Naive thymus-derived CD8-positive, alpha-beta T cell (primary cell): ENCODE results near the gene CCNY. TPM values are rescaled to one million over a fixed set of nuclear protein-coding genes. Genes with fewer than 3 reads are reported as not detected.
A peak's percentile ranks its signal among the peaks of the same experiment; 100 is the strongest.

Experiments used
- ATAC-seq, 2 donors: fragments of 150-1000 bp; cut with Tn5 transposase in 1 of 2; sonication (Bioruptor Pico), chemical (Tn5 transposase) in 1 of 2; 1 replicate in 1 of 2; 2 replicates in 1 of 2; pipeline ENCODE4 v1.10.0; 2021; ENCODE audit warnings: mild to moderate bottlenecking in 2 of 2, moderate library complexity in 2 of 2
- POLR2A ChIA-PET: fragments of 350-600 bp; sonication (Branson Sonifier 250); formaldehyde crosslinking; loops from one replicate; lab custom pipeline; 2021; ENCODE audit warnings: antibody characterized with exemption; lab: Charles Lee
- DNase-seq, 10 donors: peaks; one replicate each; pipeline versions ENCODE4 v3.0.0 to v3.0.0-alpha.2; 2020 to 2022
- H3K27ac Mint-ChIP-seq, 10 donors: one replicate each; pipeline ENCODE4 v1.8.0; 2020 to 2022; ENCODE audit warnings: mild to moderate bottlenecking in 10 of 10, mixed read lengths in 10 of 10, moderate library complexity in 4 of 10, inconsistent platforms in 1 of 10
- H3K27me3 Mint-ChIP-seq, 5 donors: one replicate each; pipeline ENCODE4 v1.8.0; 2021 to 2022; ENCODE audit warnings: mixed read lengths in 5 of 5
- H3K36me3 Mint-ChIP-seq, 3 donors: one replicate each; pipeline ENCODE4 v1.8.0; 2020 to 2022; ENCODE audit warnings: mixed read lengths in 3 of 3, mild to moderate bottlenecking in 2 of 3, inconsistent platforms in 1 of 3
- H3K4me1 Mint-ChIP-seq, 4 donors: one replicate each; pipeline ENCODE4 v1.8.0; 2021 to 2022; ENCODE audit warnings: mixed read lengths in 4 of 4
- H3K4me3 Mint-ChIP-seq, 10 donors: one replicate each; pipeline ENCODE4 v1.8.0; 2020 to 2022; ENCODE audit warnings: mild to moderate bottlenecking in 10 of 10, mixed read lengths in 10 of 10, moderate library complexity in 6 of 10, inconsistent platforms in 1 of 10
- H3K9me3 Mint-ChIP-seq, 9 donors: one replicate each; pipeline ENCODE4 v1.8.0; 2020 to 2022; ENCODE audit warnings: mixed read lengths in 9 of 9, mild to moderate bottlenecking in 3 of 9, inconsistent platforms in 1 of 9, moderate library complexity in 1 of 9
- polyA plus RNA-seq, 3 donors: library from polyadenylated mRNA; unstranded; fragments of 300-500 nt; fragmentation: Illumina TruSeq; gene quantifications; one replicate each; pipeline ENCODE4 v1.2.3, GENCODE V29; 2021
- total RNA-seq, 8 experiments: library from RNA in 2 of 8; stranded (reverse) in 2 of 8; gene quantifications; one replicate each; pipeline ENCODE4 v1.2.3 and lab custom pipeline; 2021 to 2026

The CCNY gene
- total and polyA plus RNA-seq, 5 experiments from 2014 or later: 11.0 to 78.6 (median 25.5) TPM

DNA sequence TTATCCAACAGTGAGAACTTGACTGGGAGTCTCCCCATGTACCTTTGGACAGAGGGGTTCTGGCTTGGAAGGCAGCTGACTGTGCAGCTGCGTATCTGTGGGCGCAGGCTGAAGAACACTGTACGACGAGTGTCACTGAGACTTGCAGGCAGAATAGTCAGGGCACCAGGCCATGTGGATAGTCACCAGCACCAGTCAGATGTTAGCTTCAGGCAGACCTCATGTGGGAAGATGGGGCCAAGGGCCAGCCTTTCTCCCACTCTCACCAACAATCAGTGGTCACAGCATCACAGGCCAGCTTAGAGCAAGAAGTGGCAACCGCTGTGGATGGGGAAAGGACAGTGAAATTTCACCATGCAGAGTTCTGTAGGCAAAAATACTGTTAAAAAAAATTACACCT is 225.4 kb downstream of the CCNY start:
- Mint-ChIP-seq H3K36me3 (peaks cover 10 to 51% (median 22%) of the 10 kb centered on the region in 3 donors), H3K4me3 (no peak overlapping the region), H3K27me3 (no peaks in the 10 kb centered on the region), H3K9me3 (no peaks in the 10 kb centered on the region), H3K27ac (peak overlapping the region in 5 of 10 donors; percentile 10 to 81 (median 47)), H3K4me1 (peaks cover 11 to 18% (median 15%) of the 10 kb centered on the region in 4 donors)
- POLR2A ChIA-PET: no interaction called here
- no peak for DNase-seq
- ATAC-seq: no peak

- no peak for ATAC-seq
- Mint-ChIP-seq H3K27ac (peak overlapping the region in 4 of 10 donors; percentile 1 to 10 (median 7)), H3K36me3 (peaks cover 10 to 54% (median 23%) of the 10 kb centered on the region in 3 donors), H3K27me3 (no peaks in the 10 kb centered on the region), H3K4me3 (no peak overlapping the region), H3K9me3 (no peaks in the 10 kb centered on the region), H3K4me1 (peaks cover 11 to 18% (median 15%) of the 10 kb centered on the region in 4 donors)
- POLR2A ChIA-PET: no interaction called here
- DNase-seq: no peak
Observed at GRCh38 chr10:35562427-35562826, 226.1 kb downstream of the CCNY start.

DNA sequence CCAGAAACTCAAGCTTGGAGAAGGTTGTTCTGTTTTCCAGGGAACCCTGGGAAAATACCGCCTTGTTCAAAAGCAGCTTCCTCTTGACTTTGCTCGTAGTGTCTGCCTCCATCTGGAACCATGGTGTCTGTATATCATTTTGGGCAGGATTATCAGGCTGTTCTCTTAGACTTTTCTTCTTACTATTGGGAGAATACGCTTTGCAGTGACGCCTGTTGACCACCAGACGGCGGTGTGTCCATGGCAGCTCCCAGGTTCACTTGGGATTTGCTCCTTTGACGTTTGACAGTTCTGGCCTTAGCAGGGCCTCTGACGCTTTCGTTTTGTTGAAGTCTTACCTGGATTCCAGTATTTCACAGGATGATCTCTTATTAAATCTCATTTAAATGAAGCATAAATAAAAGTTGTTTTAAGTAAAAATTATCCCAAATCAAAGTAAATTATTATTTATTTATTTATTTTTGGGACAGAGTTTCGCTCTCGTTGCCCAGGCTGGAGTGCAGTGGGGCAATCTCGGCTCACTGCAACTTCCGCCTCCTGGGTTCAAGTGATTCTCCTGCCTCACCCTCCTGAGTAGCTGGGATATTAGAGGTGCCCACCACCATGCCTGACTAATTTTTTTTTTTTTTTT is 227.1 kb downstream of the CCNY start:
- Mint-ChIP-seq H3K9me3 (no peaks in the 10 kb centered on the region), H3K36me3 (peaks cover 10 to 54% (median 25%) of the 10 kb centered on the region in 3 donors), H3K4me3 (no peak overlapping the region), H3K4me1 (peaks cover 11 to 18% (median 13%) of the 10 kb centered on the region in 4 donors), H3K27ac (peak overlapping the region in 2 of 10 donors; percentile 68 to 85), H3K27me3 (no peaks in the 10 kb centered on the region)
- POLR2A ChIA-PET: no interaction called here
- ATAC-seq (peak in 1 of 2 donors; percentile 47), DNase-seq (peak in 8 of 10 donors; percentile 4 to 43 (median 28))

DNA sequence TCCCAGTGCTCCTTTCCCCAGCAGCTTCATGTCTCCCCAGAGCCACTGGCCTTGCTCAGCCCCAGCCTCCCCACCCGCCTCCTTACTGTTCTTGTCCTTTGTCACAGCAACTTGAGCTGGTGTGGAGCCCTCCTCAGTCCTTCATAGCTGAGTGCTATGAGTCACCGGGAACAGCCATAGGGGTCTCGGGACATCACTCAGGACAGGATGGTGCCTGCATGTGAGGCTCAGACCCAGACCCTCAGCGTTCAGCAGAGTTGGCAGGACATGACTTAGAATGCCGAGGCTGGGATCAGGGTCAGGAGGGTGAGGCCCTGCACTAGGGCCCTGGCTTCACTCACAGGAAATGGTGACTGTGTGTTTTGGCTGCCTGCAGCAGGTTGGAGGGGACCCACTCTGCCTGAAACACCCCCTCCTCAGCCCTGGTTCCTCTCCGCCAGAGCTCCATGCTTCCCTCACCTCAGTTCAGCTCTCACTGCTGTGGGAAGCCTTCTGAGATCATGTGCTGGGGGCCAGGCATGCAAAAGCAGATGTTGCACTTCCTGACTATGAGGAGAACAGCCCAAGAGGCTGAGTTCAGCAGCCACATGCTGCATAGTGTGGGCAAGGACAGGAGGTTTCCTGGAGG is 228.1 kb downstream of the CCNY start:
- Mint-ChIP-seq H3K27ac (peak overlapping the region in 6 of 10 donors; percentile 34 to 77 (median 66)), H3K27me3 (no peaks in the 10 kb centered on the region), H3K36me3 (peaks cover 10 to 54% (median 33%) of the 10 kb centered on the region in 3 donors), H3K4me3 (no peak overlapping the region), H3K4me1 (peaks cover 6 to 13% (median 11%) of the 10 kb centered on the region in 4 donors), H3K9me3 (no peaks in the 10 kb centered on the region)
- ATAC-seq (peak in 1 of 2 donors; percentile 27), DNase-seq (no peak)
- POLR2A ChIA-PET: no interaction called here

GRCh38 chr10:35565602-35566081 is 229.3 kb downstream of the CCNY start:
- DNase-seq (no peak), ATAC-seq (no peak)
- Mint-ChIP-seq H3K36me3 (peaks cover 10 to 55% (median 35%) of the 10 kb centered on the region in 3 donors), H3K4me3 (no peak overlapping the region), H3K4me1 (peaks cover 6 to 13% (median 9%) of the 10 kb centered on the region in 4 donors), H3K27ac (peak overlapping the region in 4 of 10 donors; percentile 38 to 51 (median 44)), H3K27me3 (no peaks in the 10 kb centered on the region), H3K9me3 (no peaks in the 10 kb centered on the region)
- POLR2A ChIA-PET: no interaction called here

GRCh38 chr10:35567951-35568350 is 231.6 kb downstream of the CCNY start:
- DNase-seq: no peak
- Mint-ChIP-seq H3K36me3 (peaks cover 11 to 73% (median 39%) of the 10 kb centered on the region in 3 donors), H3K4me1 (peaks cover 5 to 13% (median 7%) of the 10 kb centered on the region in 4 donors), H3K27ac (peak overlapping the region in 1 of 10 donors; percentile 4), H3K27me3 (no peaks in the 10 kb centered on the region), H3K4me3 (no peak overlapping the region), H3K9me3 (no peaks in the 10 kb centered on the region)
- POLR2A ChIA-PET: no interaction called here
- ATAC-seq: no peak

- Mint-ChIP-seq H3K4me1 (peaks cover 0 to 10% (median 4%) of the 10 kb centered on the region in 4 donors), H3K27me3 (no peaks in the 10 kb centered on the region), H3K27ac (peak overlapping the region in 3 of 10 donors; percentile 4 to 24 (median 10)), H3K36me3 (peaks cover 11 to 75% (median 44%) of the 10 kb centered on the region in 3 donors), H3K4me3 (no peak overlapping the region), H3K9me3 (no peaks in the 10 kb centered on the region)
- ATAC-seq (no peak), DNase-seq (no peak)
- POLR2A ChIA-PET: no interaction called here
Observed at GRCh38 chr10:35568483-35569015, 232.2 kb downstream of the CCNY start.

DNA sequence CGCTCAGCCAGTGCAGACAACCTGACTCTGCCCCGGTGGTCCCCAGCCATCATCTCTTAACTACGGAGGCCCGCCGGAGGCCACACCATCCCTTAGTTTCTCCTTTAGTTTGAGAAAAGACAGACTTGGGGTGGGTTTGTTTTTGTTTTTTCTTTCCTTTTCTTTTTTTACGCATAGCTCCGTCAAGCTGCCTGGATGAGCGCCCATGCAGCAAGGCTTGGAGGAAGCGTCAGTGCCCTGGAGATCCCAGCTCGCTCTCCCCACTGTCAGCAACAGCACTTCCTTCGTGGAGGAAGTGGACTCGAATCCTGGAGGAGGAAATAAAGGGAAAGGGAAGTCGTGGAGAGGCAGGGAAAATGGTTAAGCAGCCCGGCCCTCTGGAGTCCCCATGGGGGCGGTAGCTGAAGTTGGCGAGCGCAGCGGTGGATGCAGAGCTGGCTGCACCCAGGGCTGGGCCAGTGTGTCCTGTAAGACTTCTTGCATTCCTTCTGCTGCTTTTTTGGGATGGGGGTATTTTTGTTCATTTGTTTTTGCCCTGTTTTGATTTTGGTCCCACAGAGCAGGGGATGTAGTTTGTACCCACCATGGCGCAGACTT is 232.9 kb downstream of the CCNY start:
- POLR2A ChIA-PET: no interaction called here
- H3K4me1 Mint-ChIP-seq: peaks cover 0 to 9% (median 3%) of the 10 kb centered on the region in 4 donors
- no peak for DNase-seq
- no peak overlapping the region for H3K4me3 Mint-ChIP-seq
- no peaks in the 10 kb centered on the region for H3K27me3 Mint-ChIP-seq
- H3K27ac Mint-ChIP-seq: peak overlapping the region in 2 of 10 donors; percentile 31 to 42
- peaks cover 18 to 80% (median 51%) of the 10 kb centered on the region in 3 donors for H3K36me3 Mint-ChIP-seq
- H3K9me3 Mint-ChIP-seq: no peaks in the 10 kb centered on the region
- ATAC-seq: no peak

DNA sequence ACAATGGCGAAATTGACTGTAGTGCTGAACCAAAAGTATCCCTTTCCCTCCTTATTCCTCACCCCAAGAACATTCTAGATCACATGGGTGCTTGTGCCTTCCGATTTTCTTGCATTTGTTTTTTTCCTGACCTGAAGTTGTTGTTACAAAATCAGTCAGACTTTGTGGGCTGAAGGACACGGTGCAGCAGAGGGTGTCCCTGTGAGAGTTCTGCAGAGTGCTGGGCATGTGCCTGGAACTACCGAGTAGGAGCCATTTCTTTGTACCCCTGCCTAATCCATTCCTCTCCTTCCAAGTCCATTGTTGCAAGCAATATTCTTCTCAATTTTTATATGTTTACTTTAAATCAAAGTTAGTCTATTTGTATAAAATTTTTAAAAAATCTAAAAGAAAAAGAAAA is 233.5 kb downstream of the CCNY start:
- H3K9me3 Mint-ChIP-seq: no peaks in the 10 kb centered on the region
- POLR2A ChIA-PET: no interaction called here
- H3K4me1 Mint-ChIP-seq: peaks cover 0 to 3% (median 0%) of the 10 kb centered on the region in 4 donors
- H3K36me3 Mint-ChIP-seq: peaks cover 21 to 87% (median 57%) of the 10 kb centered on the region in 3 donors
- ATAC-seq (no peak), DNase-seq (no peak)
- H3K4me3 Mint-ChIP-seq: no peak overlapping the region
- H3K27me3 Mint-ChIP-seq: no peaks in the 10 kb centered on the region
- peak overlapping the region in 3 of 10 donors; percentile 18 to 53 (median 44) for H3K27ac Mint-ChIP-seq

DNA sequence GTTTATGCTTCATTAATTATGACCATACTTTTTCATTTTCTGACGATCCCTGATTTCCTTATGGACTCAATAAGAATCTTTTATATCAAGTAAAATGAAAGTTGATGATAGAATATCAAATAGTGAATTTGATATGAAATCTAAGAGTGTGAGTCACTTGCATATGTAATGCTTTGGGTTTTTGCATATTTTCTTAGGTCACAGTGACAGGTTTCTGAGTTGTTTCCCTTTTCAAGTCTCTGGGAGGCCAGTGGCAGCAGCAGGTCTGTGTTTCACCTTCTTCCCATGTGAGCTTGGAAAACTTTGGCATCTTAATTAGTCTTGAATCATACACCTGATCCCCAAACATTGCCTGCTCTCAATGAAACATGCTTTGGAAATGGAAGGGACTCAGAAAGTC is 234.1 kb downstream of the CCNY start:
- no peak overlapping the region for H3K27ac Mint-ChIP-seq
- H3K36me3 Mint-ChIP-seq: peaks cover 25 to 89% (median 61%) of the 10 kb centered on the region in 3 donors
- POLR2A ChIA-PET: no interaction called here
- no peak for DNase-seq
- peaks cover 0 to 6% (median 0%) of the 10 kb centered on the region in 9 donors for H3K9me3 Mint-ChIP-seq
- no peak for ATAC-seq
- no peak overlapping the region for H3K4me3 Mint-ChIP-seq
- no peaks in the 10 kb centered on the region for H3K27me3 Mint-ChIP-seq
- H3K4me1 Mint-ChIP-seq: peaks cover 0 to 3% (median 0%) of the 10 kb centered on the region in 4 donors

DNA sequence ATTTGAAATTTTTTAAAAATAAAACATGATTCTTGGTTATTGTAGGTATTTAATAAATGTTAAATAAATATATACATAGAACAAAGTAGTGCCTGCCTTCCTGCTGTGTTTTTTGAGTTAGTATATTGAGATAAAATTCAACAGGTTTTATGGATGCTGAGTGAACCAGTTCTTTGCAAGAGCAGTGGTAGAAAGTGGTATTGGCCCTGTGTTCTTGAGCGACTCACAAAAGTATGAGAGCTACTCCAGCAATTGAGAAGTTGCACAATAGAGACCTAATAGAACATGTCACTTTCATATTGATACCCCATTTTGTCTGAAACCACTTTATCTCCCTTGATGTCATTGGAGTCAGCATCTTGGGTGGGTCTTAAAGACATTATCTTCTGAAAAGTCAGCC is 236.3 kb downstream of the CCNY start:
- no peak for DNase-seq
- Mint-ChIP-seq H3K36me3 (peaks cover 21 to 73% (median 52%) of the 10 kb centered on the region in 3 donors), H3K4me1 (no peaks in the 10 kb centered on the region), H3K4me3 (no peak overlapping the region), H3K9me3 (peaks cover 0 to 13% (median under 1%) of the 10 kb centered on the region in 9 donors), H3K27me3 (no peaks in the 10 kb centered on the region), H3K27ac (no peak overlapping the region)
- no peak for ATAC-seq
- POLR2A ChIA-PET: no interaction called here

GRCh38 chr10:35573796-35574195 is 237.5 kb downstream of the CCNY start:
- H3K9me3 Mint-ChIP-seq: peaks cover 2 to 25% (median 9%) of the 10 kb centered on the region in 9 donors
- peaks cover 26 to 61% (median 52%) of the 10 kb centered on the region in 3 donors for H3K36me3 Mint-ChIP-seq
- H3K27me3 Mint-ChIP-seq: no peaks in the 10 kb centered on the region
- no peak for ATAC-seq
- H3K4me3 Mint-ChIP-seq: no peak overlapping the region
- peak overlapping the region in 2 of 10 donors; percentile 64 to 82 for H3K27ac Mint-ChIP-seq
- no peak for DNase-seq
- no peaks in the 10 kb centered on the region for H3K4me1 Mint-ChIP-seq
- POLR2A ChIA-PET: no interaction called here
